ENCODE data around the gene NACC2. TPM values are rescaled to one million over a fixed set of nuclear protein-coding genes. Genes with fewer than 3 reads are reported as not detected.
"Not testable (repeated sequence)": the region's sequence is repeated elsewhere in the genome, so short reads cannot be mapped to it uniquely, and the experiment has no call there.

Gene NACC2
- total RNA-seq, 4 donors from 2014 or later: 71.4 to 209 (median 110) TPM

DNA sequence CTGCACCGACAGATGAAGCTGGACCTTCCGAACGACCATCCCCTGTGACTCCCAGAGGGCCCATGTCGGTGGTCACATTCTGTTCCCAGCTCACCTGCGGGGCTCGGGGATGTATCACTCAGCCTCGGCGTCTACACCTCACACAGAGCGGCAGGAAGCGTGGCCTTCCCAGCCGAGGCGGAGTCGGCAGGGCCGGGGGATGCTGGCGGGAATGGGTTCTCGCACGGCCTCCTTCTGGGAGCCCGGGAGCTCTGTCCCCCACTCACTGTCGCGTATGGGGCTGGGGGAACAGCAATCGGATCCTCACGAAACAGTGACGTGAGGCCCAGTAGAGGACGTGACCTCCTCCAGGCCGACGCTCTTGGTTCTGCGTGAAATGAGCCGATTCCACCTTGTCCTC, 20.4 kb downstream of the NACC2 start:
- no peaks in the 10 kb centered on the region for H3K27me3 ChIP-seq
- ATAC-seq: no peak
- TF ChIP-seq EP300 (IDR thresholded peaks at IDR 0.05) (no peak), POLR2A (IDR thresholded peaks at IDR 0.05) (no peak), POLR2AphosphoS5 (IDR thresholded peaks at IDR 0.05) (no peak)
- TF ChIP-seq, protein P1, sequence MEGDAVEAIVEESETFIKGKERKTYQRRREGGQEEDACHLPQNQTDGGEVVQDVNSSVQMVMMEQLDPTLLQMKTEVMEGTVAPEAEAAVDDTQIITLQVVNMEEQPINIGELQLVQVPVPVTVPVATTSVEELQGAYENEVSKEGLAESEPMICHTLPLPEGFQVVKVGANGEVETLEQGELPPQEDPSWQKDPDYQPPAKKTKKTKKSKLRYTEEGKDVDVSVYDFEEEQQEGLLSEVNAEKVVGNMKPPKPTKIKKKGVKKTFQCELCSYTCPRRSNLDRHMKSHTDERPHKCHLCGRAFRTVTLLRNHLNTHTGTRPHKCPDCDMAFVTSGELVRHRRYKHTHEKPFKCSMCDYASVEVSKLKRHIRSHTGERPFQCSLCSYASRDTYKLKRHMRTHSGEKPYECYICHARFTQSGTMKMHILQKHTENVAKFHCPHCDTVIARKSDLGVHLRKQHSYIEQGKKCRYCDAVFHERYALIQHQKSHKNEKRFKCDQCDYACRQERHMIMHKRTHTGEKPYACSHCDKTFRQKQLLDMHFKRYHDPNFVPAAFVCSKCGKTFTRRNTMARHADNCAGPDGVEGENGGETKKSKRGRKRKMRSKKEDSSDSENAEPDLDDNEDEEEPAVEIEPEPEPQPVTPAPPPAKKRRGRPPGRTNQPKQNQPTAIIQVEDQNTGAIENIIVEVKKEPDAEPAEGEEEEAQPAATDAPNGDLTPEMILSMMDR (IDR thresholded peaks at IDR 0.05): no peak
- H3K9me3 ChIP-seq: no peaks in the 10 kb centered on the region
- H3K27ac ChIP-seq: peak overlapping the region in 2 of 4 donors; percentile 17 to 81
- peaks cover 0 to 13% of the 10 kb centered on the region in 2 donors for H3K36me3 ChIP-seq
- peaks cover 0 to 91% (median 13%) of the 10 kb centered on the region in 3 donors for H3K4me1 ChIP-seq
- H3K4me3 ChIP-seq: no peak overlapping the region
- 80 to 100% methylated on average over 1 to 4 of the region's 28 CpGs for WGBS, 2 donors (ENCODE audit: low coverage in 1 of 2)

DNA sequence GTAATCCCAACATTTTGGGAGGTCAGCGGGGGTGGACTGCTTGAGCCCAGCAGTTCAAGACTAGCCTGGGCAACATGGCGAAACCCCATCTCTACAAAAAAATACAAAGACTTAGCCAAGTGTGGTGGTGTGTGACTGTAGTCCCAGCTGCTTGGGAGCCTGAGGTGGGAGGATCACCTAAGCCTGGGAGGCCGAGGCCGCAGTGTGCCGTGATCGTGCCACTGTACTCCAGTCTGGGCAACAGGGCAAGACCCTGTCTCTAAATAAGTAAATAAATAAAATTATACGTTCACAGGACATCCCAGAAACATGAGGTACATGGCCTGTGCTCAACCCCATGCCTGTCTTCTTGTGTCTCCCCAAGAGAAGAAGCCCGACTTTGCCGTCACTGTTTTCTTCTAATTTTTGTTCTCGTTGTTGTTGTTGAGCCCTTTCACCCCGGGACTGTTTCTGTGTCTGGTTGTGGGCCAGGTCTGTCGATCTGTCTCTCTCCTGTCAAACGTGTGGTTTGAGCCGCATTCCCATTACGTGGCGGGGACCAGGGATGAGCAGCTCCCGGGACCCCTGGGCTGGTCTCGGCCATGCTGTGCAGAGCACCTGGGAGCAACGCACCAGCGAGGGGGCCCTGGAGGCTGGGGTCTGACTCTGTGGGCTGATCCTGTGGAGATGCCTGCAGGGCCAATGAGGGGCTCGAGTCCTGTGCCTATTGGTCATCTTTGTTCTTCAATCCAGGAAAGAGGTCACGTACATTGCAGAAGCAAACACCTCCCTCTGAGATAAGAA, 32.2 kb downstream of the NACC2 start:
- Histone ChIP-seq H3K9me3 (no peaks in the 10 kb centered on the region), H3K36me3 (peaks cover 0 to 4% of the 10 kb centered on the region in 2 donors), H3K4me3 (no peak overlapping the region), H3K27ac (no peak overlapping the region), H3K4me1 (peaks cover 0 to 94% (median 24%) of the 10 kb centered on the region in 3 donors), H3K27me3 (no peaks in the 10 kb centered on the region)
- TF ChIP-seq POLR2AphosphoS5 (IDR thresholded peaks at IDR 0.05): no peak
- TF ChIP-seq EP300 (IDR thresholded peaks at IDR 0.05): no peak
- TF ChIP-seq, protein P1 (IDR thresholded peaks at IDR 0.05): no peak
- no peak for TF ChIP-seq POLR2A (IDR thresholded peaks at IDR 0.05)
- WGBS, 2 donors (ENCODE audit: low coverage in 1 of 2): 85 to 94% methylated on average over 5 to 16 of the region's 22 CpGs
- ATAC-seq: no peak

- not testable (repeated sequence) for H3K36me3 ChIP-seq, H3K4me3 ChIP-seq, H3K27me3 ChIP-seq, ATAC-seq, H3K9me3 ChIP-seq, H3K27ac ChIP-seq
- WGBS, 2 donors (ENCODE audit: low coverage in 1 of 2): 96 to 100% methylated on average over 3 to 5 of the region's 8 CpGs
- peaks cover 0 to 98% (median 29%) of the 10 kb centered on the region in 3 donors for H3K4me1 ChIP-seq
Observed at GRCh38 chr9:136061916-136062315, 33.2 kb downstream of the NACC2 start.

GRCh38 chr9:136061405-136061804, 33.7 kb downstream of the NACC2 start:
- Histone ChIP-seq H3K27me3 (no peaks in the 10 kb centered on the region), H3K9me3 (no peaks in the 10 kb centered on the region), H3K36me3 (no peaks in the 10 kb centered on the region), H3K4me3 (no peak overlapping the region), H3K27ac (no peak overlapping the region), H3K4me1 (peaks cover 0 to 98% (median 34%) of the 10 kb centered on the region in 3 donors)
- ATAC-seq: no peak
- TF ChIP-seq, protein P1 (IDR thresholded peaks at IDR 0.05): no peak
- TF ChIP-seq EP300 (IDR thresholded peaks at IDR 0.05): no peak
- TF ChIP-seq POLR2A (IDR thresholded peaks at IDR 0.05): no peak
- no peak for TF ChIP-seq POLR2AphosphoS5 (IDR thresholded peaks at IDR 0.05)
- WGBS, 2 donors (ENCODE audit: low coverage in 1 of 2): no CpG with 5 or more reads among the region's 11 CpGs

GRCh38 chr9:136060671-136061371, 34.3 kb downstream of the NACC2 start:
- Histone ChIP-seq H3K36me3 (no peaks in the 10 kb centered on the region), H3K4me1 (peaks cover 0 to 98% (median 40%) of the 10 kb centered on the region in 3 donors), H3K27ac (no peak overlapping the region), H3K9me3 (no peaks in the 10 kb centered on the region), H3K4me3 (no peak overlapping the region), H3K27me3 (no peaks in the 10 kb centered on the region)
- TF ChIP-seq EP300 (IDR thresholded peaks at IDR 0.05) (no peak), POLR2AphosphoS5 (IDR thresholded peaks at IDR 0.05) (no peak), POLR2A (IDR thresholded peaks at IDR 0.05) (no peak)
- TF ChIP-seq, protein P1 (IDR thresholded peaks at IDR 0.05): no peak
- no peak for ATAC-seq
- 70% methylated on average over 2 of the region's 19 CpGs; no CpG with 5 or more reads in 1 of the 2 donors for WGBS, 2 donors (ENCODE audit: low coverage in 1 of 2)

Measured in gastroesophageal sphincter (tissue), 4 donors.